ENCODE data around the gene CD44.
A peak's percentile ranks its signal among the peaks of the same experiment; 100 is the strongest.
"Not testable (repeated sequence)": the region's sequence is repeated elsewhere in the genome, so short reads cannot be mapped to it uniquely, and the experiment has no call there.

CD44 gene

DNA sequence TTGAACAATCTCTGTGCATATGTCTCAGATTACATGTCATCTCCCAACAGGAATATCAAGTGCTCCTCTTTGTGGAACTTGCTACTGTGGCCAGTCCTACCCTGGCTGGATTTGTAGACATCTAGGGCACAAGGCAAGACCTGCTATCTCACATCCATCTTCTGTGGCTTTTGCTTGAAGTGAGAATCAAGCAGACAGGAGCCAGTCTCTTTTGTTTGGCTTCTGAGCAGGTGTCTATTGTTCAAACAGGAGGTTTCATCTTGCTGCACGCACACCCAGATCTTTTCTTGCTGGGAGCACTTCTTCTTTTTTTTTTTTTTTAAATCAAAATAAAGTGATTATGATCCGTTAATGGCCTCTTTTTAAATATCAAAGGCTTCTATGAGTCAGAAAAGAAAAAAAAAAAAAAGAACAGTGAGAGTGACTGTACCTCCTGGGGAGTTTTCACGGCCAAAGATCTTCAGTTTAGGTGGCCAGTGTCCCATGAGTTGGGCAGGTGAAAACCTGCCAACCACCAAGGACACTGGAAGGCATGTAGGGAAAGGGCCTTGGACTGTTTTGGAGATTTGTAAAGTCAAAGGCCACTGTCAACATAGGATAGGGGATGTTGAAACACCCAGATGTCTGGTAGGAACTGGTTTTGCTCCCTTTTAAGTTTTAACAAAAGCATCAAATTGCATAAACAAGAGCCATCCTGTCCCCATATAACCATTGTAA, 78.1 kb downstream of the CD44 start:
- DNase-seq, result peak; percentile 49 to 51

DNA sequence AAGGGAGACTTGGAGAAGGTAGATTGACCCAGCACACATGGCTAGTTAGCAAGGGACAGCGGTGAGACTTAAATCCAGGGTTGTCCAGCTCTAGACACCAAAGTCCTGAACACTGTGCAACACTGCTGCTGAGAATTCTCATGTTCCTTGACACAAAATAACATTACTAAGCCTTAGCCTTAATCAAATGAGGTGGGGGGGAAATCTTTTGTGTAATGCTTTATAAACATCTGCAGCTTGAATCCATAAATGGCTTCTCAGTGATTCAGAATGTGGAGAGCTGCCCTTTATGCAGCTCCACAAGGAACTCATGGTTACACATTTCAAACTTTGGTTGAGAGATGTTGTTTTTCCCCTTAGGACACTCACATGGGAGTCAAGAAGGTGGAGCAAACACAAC, 80.0 kb downstream of the CD44 start:
- DNase-seq, result no peak

DNA sequence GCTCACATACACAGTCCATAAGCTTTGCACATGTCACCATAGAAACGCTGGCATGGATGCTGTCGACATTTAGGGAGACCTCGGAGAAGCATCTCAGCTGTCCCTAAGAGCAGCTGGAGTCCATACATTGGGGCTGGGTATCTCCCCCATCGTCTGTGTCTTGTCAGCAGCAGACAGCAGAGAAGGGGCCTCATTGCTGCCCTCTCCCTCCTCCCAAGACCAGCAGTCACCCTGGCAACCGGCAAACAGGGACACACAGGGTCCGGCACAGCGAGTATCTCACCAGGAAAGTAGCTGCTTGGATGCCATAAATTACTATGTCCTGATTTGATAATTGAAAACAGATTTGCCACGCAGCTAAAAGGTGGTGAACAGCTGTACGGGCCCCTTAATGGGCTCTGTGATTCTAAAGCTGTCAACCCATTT, 84.4 kb downstream of the CD44 start:
- DNase-seq, result no peak

DNA sequence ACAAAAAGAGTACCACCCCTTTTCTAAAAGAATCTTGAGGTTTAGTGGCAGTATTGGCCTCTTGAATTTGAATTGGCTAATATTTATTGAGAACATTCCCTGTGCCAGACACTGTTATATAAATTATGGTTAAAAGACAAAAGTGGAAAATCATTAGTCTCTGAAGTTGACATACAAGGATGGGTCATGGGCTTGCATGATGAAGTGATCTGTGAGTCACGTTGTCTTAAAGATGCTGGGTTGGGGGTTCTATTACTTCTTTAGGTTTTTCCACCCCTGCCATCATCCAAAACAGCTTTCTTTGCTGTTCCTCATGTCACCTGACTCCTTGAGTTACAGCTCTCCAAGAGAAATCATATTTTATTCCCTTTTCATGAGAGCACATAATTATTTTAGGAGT, 85.0 kb downstream of the CD44 start:
- DNase-seq, result no peak

DNA sequence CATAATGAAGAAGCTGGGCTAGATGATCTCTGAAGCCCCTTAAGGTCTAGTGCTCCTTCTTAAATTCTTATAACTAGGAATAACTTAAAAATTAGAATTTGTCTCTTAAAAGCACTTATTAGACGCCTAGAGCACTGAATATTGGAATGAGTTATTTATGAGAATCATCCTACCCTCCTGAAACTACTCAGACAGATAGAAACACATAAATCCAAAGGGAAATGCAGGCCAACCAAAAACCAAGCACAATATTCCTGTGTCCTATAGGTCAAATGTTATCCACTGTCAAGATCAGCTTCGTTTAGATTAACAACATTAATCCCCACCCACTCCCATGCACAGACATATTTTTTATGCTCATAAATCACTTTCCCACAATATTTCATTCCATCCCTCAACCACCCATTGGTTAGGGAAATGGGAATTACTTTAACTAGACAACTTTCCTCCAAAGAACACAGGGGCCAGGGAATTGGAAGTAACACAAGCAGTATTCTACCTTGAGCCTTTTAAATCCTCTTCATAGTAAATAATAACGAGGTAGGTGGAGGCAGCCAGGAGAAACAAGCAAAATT, 87.1 kb downstream of the CD44 start:
- DNase-seq, result no peak

DNA sequence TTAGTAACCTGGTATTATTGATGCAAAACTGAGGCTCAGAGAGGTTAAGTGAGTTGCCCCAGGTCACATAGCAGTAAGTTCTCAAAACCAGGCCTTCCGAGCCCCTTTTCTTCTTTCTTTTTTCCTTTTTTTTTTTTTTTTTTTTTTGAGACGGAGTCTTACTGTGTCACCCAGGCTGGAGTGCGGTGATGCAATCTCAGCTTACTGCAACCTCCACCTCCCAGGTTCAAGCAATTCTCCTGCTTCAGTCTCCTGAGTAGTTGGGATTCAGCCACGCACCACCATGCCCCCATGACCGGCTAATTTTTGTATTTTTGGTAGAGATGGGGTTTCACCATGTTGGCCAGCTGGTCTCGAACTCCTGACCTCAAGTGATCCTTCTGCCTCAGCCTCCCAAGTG, 87.8 kb downstream of the CD44 start:
- DNase-seq, result not testable (repeated sequence)

DNA sequence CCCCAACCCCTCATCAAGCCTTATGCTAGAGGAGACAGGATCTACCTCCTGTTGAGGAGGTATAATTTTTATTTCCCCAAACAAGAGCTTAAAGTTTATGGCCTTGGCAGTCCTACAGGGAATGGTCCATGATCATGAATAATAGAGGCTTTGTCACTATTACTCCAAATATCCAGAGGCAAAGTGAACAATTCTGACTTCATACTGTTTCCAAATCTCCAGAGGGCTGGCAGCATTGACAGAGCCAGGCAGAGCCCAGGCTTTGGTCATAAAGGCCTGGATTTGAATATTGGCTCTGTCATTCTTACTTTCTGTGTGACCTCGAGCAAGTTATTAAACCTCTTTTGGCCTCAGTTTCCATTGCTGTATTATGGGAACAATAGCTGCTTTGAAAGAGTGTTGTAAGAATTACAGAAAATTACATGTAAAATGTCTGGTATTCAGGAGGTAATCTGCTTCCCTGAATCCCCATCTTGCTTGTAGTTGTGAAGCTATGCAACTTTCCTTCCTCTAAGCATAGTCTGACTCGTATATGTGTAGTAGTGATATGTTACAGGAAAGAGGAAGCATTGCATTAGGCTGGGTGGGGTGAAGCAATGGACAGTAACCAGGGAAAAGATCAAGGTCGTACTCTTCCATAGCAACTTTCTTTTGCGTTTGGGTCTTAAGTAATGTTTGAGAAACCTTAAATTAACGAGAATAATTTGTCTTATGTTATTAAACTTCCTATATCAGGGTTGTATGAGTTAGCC, 88.8 kb downstream of the CD44 start:
- DNase-seq, result peak in 1 of 2 donors; percentile 44

DNA sequence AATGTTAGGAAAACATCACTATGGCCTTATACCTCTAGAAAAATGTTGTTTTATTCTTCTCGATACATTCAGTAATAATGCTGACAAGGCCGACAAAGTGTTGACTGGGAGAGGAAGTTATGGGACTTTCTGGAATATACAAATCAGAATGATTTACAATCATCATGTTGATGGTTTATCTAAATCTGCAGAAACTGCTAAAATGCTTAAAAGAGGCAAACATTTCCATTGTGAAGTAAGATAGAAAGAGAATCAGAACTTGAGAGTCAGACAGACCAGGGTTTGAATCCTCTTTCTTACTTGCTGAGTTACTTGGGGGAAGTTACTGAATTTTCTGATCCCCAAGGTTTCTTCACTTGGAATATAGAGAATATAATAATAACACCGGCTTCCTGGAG, 89.4 kb downstream of the CD44 start:
- no peak for DNase-seq

DNA sequence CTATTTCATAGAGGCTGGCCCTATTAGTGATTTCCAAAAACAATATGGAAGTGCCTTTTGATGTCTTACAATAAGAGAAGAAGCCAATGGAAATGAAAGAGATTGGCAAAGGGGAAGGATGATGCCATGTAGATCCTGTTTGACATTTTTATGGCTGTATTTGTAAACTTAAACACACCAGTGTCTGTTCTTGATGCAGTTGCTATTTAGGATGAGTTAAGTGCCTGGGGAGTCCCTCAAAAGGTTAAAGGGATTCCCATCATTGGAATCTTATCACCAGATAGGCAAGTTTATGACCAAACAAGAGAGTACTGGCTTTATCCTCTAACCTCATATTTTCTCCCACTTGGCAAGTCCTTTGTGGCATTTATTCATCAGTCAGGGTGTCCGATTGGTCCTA, 91.4 kb downstream of the CD44 start:
- no peak for DNase-seq

DNA sequence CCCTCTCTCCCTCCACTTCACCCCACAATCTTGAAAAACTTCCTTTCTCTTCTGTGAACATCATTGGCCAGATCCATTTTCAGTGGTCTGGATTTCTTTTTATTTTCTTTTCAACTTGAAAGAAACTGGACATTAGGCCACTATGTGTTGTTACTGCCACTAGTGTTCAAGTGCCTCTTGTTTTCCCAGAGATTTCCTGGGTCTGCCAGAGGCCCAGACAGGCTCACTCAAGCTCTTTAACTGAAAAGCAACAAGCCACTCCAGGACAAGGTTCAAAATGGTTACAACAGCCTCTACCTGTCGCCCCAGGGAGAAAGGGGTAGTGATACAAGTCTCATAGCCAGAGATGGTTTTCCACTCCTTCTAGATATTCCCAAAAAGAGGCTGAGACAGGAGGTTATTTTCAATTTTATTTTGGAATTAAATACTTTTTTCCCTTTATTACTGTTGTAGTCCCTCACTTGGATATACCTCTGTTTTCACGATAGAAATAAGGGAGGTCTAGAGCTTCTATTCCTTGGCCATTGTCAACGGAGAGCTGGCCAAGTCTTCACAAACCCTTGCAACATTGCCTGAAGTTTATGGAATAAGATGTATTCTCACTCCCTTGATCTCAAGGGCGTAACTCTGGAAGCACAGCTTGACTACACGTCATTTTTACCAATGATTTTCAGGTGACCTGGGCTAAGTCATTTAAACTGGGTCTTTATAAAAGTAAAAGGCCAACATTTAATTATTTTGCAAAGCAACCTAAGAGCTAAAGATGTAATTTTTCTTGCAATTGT, 92.3 kb downstream of the CD44 start:
- DNase-seq, result no peak

DNA sequence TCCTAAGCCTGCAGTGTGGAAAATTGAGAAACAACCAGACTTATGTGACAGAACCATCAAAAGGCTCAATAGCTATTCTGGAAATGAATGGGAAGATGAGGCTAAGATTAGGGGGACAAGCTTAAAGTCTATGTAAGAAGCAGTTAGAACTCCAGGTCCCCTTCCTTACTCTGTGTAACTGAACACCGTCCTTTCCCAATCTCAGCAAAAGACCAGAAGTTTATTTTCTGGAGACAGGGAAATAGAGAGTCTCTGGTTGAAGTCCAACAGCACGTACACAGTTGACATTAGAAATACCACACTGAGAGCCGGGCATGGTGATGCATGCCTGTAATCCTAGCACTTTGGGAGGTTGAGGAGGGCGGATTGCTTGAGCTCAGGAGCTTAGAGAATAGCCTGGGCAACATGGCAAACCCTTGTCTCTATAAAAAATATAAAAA, 93.9 kb downstream of the CD44 start:
- DNase-seq, result no peak

DNA sequence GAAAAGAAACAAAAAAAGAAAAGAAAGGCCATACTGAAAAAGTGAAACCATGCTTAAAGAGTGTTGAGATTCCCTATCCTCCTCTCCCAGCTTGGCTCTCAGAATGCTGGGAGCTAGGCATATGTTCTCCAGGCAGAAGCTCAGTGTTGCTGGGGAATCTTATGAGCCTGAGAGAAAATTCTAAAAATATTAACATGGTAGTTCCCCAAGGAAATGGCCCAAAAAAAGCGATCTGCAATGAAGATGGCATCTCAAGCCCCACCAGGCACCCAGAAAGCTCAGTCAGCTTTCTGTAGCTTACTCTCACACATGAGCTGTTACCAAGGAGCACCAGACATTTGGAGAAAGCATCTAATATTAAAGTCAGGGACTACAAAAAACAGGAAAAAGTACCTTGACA, 94.5 kb downstream of the CD44 start:
- no peak for DNase-seq

DNA sequence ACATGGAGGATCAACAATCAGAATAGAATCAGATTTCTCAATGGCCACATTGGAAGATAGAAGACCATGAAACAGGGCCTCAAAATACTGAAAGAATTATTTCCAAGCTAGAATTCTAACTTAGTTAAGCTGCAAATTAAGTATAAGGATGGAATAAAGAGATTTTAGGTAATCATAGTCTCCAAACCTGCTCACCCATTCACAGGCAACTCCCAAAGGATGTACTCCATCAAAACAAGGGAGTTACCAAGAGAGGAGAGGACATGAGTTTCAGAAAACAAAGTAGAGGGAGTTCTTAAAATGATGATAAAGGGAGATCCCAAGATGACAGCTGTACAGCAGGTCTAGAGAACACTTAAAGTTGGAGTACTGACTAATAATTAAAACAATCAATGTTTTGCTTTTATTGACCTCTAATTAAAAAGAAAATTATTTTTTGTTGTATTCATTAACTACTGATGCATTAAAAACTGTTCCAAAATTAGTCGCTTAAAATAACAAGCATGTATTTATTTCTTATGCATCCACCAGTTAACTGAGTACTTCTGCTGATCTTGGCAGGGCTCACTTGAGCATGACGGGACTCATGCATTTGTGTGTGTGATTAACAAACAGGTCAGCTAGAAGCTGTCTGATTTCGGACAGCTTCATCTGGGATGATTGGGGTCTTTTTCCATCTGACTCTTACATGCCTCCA, 95.6 kb downstream of the CD44 start:
- no peak for DNase-seq

DNA sequence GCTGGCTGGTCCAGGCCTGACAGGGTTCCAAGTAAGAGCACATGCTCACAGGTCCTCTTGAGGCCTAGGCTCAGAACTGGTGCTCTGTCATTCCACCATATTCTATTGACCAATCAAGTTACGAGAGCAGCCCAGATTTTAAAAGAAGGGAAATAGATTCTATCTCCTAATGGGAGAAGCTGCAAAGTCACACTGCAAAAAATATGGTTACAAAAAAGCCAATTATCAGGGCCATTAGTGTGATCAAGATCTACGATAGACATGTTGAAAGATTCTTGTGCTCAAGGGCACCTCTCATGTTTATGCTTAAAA, 96.1 kb downstream of the CD44 start:
- DNase-seq, result no peak

DNA sequence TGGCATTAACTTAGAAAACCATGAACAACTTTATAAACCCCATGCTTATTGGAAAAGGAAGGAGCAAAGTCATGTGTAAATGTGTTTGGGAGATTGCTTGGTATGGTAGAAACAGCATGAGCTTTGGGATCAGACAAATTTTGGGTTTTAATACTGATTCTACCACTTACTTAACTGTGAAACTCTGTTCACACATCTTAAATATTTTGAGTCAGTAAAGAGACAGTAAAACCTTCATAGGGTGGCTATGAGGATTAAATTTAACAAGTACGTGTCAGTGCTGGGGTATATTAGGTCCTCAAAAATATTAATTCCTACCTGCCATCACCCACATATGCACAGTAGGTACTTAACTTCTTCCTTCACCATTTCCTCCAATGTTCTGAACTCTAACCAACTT, 96.5 kb downstream of the CD44 start:
- DNase-seq, result no peak

DNA sequence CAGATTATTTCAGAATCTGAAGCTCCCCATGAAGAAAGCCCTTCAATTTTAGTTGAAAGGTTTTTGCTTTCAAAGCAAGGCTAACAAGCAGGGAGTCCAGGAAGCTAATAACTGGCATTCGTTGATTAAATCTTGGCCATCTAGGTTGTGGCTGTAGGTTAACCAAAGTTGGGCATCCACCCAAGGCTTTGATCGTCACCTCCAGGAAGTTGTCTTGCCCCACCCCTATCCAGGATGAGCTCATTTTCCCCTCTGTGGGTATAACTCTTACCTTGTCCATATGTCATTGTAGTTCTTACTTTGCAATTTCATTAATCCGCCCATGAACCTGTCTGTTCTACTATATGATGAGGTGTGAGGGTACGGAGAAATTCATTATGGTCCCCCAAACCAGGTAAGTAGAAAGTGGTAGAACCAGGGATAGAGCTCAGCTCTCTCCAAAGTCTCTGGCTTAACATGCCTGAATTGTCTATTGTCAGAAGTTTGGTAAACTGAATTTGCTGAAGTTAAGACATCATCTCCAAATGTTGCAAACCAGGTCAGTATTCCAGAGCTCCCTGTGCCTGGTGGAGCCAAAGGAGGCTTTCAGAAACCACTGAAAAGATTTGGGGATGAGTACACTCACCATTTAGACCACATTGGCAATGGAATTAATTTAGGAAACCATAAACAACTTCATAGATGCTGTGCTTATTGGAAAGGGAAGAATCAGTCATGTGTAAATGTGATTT, 97.1 kb downstream of the CD44 start:
- DNase-seq, result peak; percentile 62 to 73

DNA sequence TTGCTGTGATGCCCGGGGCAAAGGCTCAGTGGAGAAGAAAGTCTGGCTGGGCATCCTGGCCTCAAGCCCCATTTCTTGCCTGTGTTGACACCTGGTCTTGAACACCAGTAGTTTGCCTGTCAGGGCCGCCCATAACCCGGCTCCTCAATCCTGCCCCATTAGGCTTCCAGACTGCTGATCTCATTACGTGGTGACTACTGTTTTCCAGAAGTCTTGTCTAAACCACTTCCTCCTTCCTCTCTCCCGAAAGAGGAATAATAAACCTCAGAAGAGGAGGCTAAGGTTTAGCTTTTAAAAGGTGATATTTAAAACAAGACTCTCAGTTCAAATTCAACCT, 97.7 kb downstream of the CD44 start:
- no peak for DNase-seq

DNA sequence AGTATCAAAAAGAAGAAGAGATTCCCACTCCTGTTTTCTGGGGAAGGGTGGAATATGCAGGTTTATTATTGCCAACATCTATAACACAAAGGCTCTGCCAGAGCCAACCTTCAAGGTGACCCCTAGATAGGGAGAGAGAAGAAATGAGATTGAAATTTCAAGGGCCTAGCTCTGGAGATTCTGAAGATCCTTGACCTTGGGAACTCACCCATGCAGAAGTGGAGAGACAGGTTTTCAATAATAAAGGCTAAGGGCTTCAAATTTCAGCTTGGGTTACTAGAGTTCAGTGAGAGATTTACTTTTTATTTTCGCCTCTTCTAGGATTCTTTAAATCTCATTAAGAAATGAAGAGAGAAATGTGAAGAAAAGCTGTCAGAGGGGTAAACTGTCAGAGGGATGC, 98.4 kb downstream of the CD44 start:
- DNase-seq, result no peak

DNA sequence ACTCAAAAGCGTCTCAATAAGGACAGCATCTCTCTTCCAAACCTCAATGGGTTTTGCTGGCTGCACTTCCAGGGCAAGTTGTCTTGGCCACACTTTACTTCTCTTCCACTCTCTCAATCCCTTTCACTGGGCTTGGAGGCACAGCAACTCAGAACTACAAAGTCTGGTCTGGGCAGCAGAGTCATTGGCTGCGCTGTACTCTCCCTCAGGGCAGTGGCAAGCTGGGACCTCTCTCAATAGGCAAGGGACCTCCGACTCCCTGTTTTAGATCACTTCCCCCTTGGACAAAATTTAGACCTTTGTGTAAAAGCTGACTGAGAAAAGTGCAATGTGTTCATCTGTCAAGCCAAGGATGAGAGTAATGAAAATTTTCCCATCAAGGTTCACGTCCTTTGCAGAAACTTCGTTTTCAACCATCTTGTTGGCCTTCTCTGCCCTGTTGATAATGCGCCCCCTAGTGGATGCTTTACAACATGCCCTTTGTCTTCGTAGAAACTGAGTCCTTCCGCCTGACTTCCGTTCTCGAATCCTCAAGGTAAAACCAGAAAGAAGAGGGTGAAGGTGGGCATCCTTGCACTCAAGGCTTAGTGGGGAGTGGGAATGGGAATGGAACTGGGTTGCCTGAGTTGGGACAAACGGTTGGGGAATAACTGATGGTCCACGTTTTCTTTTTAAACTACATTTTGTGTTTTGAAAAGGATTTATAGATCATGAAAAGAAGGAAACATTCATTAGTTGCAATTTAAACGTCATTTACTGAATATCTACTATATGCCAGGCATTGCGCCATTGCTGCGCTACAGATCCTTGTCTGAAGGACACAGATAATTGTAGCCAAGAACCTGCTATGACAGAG, 99.1 kb downstream of the CD44 start:
- peak; percentile 59 to 74 for DNase-seq

DNA sequence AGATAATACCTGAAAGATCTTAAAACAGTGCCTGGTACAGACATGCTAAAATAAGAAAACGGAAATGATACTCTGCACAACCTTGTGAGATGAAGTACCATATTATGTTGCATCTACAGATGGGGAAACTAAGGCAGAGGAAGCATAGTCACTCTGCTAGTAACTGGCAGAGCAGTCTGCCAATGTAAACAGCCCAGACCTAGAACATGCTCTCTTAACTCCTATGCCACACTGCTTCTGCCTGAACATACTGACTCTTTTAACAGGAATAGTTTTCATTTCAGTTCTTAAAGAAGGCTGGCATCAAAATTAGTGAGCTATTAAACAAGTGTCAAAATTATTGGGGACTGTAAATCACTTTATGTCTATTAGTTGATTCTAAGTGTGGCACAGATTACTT, 99.9 kb downstream of the CD44 start:
- no peak for DNase-seq

DNA sequence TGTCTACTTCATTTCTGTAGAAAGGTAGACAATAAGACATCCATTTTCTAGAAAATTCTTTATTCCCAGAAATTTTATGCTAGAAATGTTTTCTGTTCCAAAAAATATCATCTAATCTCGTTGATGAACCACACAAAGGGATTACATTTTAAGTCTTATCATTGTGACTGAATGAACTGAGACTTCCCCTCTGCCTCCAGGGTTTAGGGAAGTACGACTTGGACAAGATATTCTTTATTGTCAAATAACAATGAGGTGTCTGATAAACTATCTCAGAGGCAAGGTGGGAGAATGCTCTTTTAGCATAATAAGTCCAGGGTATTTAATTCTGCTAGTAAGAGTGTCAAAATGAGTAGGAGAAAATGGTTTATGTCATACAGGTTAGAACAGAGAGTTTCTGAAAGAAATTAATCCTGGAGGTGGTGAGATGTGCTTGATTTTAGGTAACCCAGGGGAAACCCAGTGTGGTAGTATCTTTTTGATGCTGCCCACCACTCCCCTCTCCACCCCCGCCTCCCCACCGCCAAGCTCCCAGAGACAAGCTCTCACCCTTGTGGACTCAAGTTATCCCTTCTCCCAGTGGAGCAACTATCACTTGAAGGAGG, 100.6 kb downstream of the CD44 start:
- no peak for DNase-seq
